Jurkat, Clone E6-1 (cell line): ENCODE measurements around the gene RSL24D1.
"Not testable (repeated sequence)": the region's sequence is repeated elsewhere in the genome, so short reads cannot be mapped to it uniquely, and the experiment has no call there.

Source experiments
- DNase-seq: peaks from one replicate; pipeline ENCODE4 v3.0.0-alpha.2; 2011; ENCODE audit warnings: low read depth, low spot score
- H3K4me3 ChIP-seq: 2 replicates; pipeline ENCODE4 v1.5.1; 2011; ENCODE audit warnings: mild to moderate bottlenecking, low read length, control low read depth, moderate library complexity

The RSL24D1 gene

DNA sequence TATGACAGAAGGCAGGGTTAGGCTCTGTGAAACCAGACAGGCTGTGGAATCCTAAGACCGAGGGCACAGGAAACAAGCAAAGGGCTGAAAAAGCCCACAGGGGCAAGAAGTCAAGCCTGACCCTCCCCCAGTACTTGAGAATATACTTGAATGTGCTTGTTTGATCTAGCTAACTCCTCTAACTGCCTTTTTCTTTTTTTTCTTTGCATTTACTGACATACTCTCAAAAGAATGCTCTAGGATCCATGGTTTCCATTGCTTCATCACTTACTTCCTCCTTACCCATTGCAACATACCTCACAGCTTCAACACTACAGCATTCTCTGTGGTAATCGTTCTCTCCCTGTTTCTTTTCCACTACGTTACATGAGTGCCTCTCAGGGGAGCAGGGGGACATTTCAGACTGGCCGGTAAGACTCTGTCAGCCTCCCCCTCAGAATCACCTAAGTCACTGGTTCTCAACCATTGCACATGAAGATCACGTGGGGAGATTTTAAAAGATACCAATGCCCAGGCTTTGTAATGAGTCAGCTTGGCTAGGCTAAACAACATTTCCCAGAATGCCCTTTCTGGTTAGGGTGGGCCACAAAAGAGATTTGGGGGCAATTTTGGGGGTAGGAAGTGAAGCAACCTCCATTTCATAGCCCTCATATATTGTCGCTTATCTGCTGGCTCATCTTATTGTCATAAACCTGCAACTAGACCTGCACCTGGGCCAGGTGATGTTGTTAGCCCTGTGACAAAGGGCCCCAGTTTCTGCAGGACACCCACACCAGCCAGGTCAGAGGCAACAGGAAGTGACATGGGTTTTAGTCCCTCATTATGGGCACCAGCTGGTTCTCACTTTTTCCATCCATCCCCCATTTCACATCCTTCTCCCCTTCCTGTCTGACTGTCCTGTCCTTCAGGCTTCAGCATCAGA lies 24.6 kb upstream of the RSL24D1 start:
- no peak overlapping the region for H3K4me3 ChIP-seq

DNA sequence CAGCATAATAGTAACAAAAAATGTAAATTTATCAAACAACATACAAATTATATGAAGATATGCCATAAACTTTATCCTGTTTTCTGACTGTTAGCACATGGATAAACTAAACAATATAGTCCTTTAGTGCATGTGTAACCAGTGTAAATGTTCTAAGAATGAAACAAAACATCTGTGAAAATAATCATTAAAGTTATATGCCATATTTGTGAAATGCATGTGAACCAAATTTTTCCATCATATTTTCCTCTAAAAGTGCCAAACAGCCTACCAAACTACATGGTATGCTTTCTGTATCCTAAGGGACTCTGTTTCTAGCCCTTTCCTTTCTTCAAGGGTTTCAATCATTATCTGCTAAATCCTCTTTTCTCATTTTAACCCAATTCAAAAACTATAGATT lies 23.9 kb upstream of the RSL24D1 start:
- no peak for DNase-seq
- H3K4me3 ChIP-seq = no peak overlapping the region

More for the DNA sequence above, 24.6 kb upstream of the RSL24D1 start:
- peak; percentile 27 for DNase-seq

DNA sequence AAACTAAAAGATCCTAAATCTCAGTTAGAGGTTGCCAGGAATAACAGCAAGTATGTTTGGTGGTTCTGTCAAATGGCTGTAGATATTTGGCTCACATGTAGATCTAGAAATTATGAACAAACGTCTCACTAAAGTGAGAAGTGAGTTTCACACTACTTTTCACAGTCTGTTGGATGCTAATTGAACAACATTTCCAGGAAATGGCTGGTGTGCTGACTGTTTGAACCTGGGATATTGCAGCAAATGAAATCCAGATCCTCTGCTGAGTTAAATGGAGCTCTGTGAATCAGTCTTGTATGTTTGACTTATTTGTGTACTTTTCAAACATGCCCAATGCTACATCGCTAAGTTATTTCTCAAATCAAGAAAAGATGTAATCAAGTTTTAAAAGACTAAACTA lies 21.3 kb upstream of the RSL24D1 start:
- DNase-seq = no peak
- no peak overlapping the region for H3K4me3 ChIP-seq

DNA sequence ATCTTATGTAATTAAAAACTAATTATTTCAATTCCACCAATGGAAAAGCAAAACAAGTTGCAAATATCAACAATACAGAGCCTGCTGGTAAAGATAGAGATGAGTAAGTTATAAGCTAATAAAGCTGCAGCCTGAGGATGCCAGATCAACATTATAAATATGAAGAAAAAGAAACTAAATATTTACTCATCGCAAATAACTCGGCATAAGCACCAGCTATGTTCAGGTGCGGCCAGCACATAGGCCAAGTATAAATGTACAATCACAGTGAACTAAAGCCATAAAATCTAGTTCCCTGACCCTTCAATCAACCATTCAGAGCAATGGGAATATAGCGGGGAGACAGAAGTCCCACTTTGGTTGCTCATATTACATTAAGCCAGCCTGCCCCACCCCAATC lies 7.7 kb upstream of the RSL24D1 start:
- DNase-seq = no peak
- no peak overlapping the region for H3K4me3 ChIP-seq

DNA sequence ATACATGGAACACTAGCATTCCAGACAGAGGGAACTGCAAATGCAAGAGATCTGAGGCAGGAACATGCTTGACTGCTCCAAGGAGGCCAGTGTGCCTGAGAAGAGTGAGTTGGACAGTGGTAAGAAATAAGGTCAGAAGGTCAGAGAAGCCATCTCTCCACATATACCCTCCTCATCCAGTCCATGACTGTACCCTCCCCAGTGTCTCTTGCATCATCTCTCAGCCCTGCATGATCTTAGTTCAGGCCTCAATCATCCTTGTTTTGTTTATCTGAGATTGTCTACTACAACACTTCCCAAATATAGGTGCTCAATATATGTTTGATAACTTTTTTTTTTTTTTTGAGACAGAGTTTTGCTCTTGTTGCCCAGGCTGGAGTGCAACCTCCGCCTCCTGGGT lies 5.5 kb upstream of the RSL24D1 start:
- no peak overlapping the region for H3K4me3 ChIP-seq

DNA sequence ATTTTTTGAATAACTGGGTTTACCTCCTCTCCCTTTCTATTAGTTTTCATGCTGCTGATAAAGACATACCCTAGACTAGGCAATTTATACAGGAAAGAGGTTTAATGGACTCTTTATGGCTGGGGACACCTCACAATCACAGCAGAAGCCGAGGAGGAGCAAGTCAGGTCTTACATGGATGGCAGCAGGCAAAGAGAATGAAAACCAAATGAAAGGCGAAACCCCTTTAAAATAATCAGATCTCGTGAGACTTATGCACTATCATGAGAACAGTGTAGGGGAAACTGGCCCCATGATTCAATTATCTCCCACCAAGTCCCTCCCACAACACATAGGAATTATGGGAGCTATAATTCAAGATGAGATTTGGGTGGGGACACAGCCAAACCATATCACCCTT lies 2.0 kb upstream of the RSL24D1 start:
- DNase-seq = no peak
- H3K4me3 ChIP-seq = no peak overlapping the region

More for the DNA sequence above, 5.5 kb upstream of the RSL24D1 start:
- DNase-seq = no peak

DNA sequence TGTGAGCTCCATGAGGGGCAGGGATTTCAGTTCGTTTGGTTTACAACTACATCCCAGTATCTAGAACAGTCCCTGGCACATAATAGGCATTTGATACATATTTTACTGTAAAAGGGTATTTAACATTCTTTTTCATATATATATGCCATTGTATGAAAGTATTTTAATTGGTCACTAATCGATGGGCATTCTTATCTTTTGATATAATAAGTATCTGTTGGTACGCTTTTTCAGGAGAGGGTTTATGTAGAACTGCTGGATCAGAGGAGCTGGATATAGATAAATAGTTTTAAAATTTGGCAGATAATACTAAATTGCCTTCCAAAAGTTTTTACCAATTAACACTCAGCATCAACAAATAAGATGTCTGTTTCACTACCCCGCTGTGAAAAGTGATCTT lies 978 bp upstream of the RSL24D1 start:
- peak overlapping the region; percentile 79 for H3K4me3 ChIP-seq
- DNase-seq = no peak

DNA sequence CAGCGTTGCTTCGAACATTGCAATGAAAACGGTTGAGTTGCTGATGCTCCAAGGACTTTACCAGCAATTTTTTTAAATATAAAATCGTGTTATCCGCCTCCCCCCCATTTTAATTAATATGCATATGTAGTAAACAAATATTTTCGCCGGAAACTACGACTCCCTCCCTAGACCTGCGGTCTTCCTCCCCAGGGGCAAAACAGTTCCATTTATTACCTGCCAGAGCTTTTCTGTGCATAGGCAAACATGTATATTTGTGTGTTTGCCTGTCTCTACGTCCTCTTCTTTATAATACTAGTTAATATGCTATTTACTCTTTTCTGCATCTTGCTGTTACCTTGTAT lies 593 bp upstream of the RSL24D1 start:
- H3K4me3 ChIP-seq = peak overlapping the region; percentile 79
- no peak for DNase-seq

DNA sequence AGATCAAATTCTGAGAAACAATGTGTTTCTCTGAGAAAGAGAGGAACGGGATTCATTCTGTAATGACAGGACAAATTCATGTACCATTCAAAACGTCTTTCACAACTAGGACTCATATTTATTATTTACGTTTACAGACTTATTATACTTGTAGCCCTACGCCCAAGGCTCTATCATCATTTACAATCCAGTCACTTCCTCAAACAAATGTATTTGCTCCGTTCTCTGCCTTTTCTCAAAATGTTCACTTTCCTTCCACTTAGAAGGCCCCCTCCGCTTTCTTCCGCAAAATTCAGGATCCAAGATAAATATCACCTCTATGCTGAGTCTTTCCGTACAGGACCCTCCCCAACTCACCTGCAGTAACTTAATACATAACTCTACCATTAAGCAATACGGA lies 745 bp downstream of the RSL24D1 start:
- peak overlapping the region; percentile 79 for H3K4me3 ChIP-seq
- DNase-seq = no peak

DNA sequence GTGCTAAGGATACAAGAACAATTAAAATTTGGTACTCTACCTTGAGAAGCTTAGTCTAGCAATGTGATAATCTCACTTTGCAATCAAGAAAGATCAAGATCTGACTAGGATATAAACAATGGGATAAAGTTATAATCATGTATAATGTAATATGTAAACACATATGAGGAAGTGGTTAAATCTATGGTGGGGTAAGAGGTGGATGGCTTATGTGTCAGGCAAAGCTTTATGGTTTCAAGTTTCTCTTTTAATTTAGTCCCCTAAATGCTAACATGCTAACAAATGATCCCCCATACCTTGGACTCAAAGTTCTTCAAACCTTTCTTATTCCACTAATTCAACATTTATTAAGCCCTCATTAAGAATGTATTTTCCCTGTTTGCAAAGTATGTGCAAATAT lies 2.5 kb downstream of the RSL24D1 start:
- DNase-seq = no peak
- H3K4me3 ChIP-seq = no peak overlapping the region

DNA sequence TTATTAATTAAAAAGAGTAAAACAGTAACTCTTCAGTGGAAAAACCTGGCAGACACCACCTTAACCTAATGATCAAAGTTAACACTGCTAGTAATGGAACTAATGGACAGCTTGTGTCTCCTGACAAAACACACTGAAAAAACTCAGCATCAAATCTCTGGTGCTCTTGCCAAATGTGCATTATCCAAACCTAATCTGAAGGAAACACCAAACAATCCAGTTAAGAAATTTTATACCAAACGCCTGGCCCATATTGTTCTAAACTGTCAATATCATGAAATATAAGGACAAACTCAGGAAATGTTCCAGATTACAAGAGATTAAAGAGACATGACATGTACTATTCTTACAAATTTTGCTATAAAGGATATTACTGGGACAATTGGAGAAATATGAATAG lies 10.4 kb downstream of the RSL24D1 start:
- no peak overlapping the region for H3K4me3 ChIP-seq
- DNase-seq = no peak

DNA sequence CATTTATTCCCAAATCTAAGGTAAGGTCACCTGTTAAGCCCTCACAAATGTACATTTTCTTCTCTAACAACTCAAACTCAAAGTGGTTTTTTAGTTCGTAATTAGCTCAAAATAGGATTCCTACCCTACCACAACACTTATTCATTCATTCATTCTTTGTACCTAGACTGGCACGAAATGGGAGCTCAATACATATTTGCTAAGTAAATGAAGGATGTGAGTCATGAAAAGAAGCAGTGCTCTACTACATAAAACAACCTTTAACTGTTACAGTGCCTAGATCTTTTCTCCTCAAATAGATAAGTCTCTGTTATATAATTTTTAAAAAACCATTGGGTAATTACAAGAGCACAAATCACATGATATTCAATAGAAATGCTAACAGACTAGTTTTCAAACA lies 13.1 kb downstream of the RSL24D1 start:
- no peak overlapping the region for H3K4me3 ChIP-seq
- DNase-seq = no peak

DNA sequence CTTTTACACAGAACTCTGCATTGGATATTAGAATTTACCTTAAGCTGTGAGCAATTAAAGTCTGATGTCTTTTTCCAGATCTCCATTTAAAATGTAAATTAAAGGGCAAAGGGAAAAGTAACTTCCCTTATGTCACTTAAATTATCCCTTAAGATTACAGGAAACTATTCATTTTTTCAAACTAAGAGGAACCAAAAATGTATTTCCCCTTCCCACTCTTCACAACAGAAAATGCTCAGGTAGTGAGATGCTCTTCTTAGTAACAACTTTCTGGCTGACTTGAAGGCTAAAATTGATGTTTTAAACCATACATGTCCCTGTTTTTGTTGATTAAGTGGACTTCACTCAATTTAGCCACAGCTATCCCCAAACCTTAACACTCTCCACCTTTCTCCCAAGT lies 17.6 kb downstream of the RSL24D1 start:
- H3K4me3 ChIP-seq = no peak overlapping the region
- no peak for DNase-seq

DNA sequence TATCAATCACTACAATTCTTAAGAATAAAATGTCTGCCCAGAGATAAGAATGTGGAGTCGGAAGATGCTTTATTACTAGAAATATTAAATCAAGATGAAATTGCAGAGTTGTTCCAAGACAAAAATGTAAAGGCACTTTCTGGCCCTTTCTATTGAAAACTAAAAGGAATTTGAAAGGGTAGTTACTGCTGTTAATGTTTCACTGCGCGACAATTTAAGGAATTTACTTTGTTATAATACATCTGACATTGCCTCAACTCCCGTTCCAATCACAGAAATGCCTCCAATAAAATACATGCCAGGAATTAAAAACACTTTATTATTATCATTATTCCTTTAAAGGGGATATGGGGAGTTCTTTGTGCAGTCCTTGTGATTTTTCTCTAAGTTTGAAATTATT lies 26.4 kb downstream of the RSL24D1 start:
- no peak overlapping the region for H3K4me3 ChIP-seq
- DNase-seq = no peak

DNA sequence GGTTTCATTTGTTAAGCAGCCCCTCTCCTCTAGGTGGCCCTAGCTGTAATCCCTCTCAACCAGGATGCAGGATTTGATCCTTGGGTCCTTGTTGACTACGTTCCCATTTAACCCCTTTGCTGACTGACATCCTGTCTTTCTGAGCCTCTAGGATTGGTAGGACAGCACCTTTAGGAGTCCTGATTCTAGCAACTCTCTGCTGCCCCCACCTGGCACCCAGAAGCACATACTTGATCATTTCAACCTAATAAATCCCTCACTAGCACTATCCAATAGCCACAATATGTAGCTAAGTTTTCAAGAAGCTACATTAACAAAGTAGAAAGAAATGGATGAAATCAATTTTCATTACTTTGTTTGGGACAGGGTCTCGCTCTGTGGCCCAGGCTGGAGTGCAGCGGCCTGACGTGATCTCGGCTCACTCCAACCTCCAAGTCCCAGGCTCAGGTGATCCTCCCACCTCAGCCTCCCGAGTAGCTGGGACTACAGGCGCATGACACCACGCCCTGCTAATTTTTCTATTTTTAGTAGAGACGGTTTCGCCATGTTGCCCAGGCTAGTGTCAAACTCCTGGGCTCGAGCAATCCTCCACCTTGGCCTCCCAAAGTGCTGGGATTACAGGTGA lies 28.3 kb downstream of the RSL24D1 start:
- H3K4me3 ChIP-seq = no peak overlapping the region
- peak; percentile 65 for DNase-seq

DNA sequence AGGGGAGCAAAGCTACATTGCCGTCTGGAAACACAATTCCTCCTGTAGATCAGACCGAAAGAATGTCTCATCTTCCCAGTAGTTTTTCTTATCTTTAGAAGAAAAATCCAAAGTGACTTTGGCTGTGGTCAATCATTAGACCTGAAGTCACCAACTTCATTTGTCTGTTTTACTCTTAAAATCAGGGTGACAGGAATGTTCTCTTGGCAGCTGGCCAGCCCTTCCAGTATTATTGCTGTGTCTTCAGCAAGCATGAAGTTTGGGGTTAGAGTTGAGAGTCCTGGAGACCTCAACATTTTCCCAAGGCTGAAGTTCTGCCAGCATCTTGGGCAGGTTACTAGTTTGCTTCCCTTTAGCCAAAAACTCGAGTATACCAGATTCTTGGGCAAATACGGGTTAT lies 32.5 kb downstream of the RSL24D1 start:
- no peak for DNase-seq
- no peak overlapping the region for H3K4me3 ChIP-seq

DNA sequence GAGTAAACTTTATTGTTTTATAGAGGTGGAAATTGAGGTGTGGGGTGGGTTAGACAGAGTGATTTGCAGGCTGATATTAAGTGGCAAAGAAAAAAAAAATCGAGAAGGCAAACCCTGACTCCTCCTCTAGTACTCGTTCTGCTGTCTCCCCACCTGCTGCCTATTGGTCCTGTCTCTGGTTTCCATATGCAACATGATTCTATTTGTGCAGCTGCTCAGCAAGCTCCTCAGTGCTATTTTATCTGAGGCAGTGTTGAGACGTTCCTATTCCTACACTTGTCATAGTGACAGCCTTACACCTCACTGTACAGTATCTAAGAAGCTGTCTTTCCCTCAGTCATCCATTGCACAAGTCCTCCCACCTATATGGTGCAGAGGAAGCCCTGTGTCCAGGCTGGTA lies 45.1 kb downstream of the RSL24D1 start:
- no peak for DNase-seq
- no peak overlapping the region for H3K4me3 ChIP-seq

DNA sequence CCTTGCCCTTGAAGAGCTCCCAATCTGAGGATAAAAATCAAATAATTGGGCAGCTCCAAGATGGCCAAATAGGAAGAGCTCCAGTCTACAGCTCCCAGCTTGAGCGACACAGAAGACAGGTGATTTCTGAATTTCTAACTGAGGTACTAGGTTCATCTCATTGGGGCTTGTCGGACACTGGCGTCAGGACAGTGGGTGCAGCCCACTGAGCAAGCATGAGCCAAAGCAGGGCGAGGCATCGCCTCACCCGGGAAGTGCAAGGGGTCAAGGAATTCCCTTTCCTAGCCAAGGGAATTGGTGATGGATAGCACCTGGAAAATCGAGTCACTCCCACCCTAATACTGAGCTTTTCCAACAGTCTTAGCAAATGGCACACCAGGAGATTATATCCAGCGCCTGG lies 53.6 kb downstream of the RSL24D1 start:
- H3K4me3 ChIP-seq, DNase-seq: not testable (repeated sequence)

DNA sequence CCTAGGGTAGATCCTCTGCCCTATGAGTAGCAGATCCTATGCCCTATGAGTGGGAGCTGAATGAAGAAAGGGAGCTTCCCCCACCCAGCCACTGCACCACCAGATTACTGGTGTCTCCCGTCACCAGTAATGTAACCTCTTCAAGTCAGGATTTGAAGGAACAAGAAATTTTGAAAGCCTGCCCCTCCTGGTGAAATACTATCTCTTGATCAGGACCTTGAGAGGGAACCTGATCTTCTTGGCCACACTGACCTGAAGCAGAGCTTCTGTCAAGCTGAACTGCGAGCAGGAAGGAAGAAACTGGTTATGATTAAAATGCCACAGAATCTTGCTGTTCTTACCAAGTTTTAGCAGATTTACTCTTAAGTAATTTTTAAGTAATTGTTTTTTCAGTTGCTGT lies 62.8 kb downstream of the RSL24D1 start:
- no peak overlapping the region for H3K4me3 ChIP-seq
- DNase-seq = no peak

DNA sequence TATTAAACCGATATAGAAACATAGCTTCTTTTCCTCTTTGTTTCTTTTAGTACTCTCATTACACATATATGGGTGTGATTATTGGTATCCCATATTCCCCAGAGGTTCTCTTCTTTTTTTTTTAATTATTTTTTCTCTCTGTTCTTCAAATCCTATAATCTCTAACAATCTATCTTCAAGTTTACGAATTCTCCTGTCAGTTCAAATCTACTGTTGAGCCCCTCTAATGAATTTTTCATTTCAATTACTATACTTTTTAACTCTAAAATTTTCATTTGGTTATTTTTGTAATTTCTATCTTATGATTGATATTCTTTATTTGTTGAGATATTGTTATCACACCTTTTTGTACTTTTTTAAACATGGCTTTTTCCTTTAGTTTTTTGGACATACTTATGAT lies 64.1 kb downstream of the RSL24D1 start:
- H3K4me3 ChIP-seq = no peak overlapping the region
- no peak for DNase-seq
